HepG2 (cell line): ENCODE results near the gene NRL. TPM values are rescaled to one million over a fixed set of nuclear protein-coding genes. Genes with fewer than 3 reads are reported as not detected.

ENCODE experiments used
- ATAC-seq: fragments of 200-7000 bp; cut with Tn5 transposase; 3 replicates; pipeline ENCODE4 v1.9.1; 2020; ENCODE audit warnings: mild to moderate bottlenecking, moderate library complexity
- BruUV-seq: library from RNA; stranded (reverse); fragments of 400-500 nt; replicated peaks from 2 replicates; lab custom pipeline; 2021; lab: Mats Ljungman, UMichigan
- CTCF ChIA-PET: fragments of 300-600 bp; formaldehyde crosslinking; extraction: SDS; loops from one replicate; lab custom pipeline; 2021; ENCODE audit warnings: low total read pairs, inconsistent platforms, low intra/inter-chr PET ratio; lab: Yijun Ruan, JAX
- POLR2A ChIA-PET: fragments of 350-600 bp; sonication (Branson Sonifier 250); formaldehyde crosslinking; loops from one replicate; lab custom pipeline; 2020; ENCODE audit warnings: antibody characterized with exemption, inconsistent platforms; lab: Yijun Ruan, JAX
- DNase-seq: peaks from one replicate; pipeline ENCODE4 v3.0.0-alpha.2; 2015; ENCODE audit warnings: low spot score
- FAIRE-seq: peaks from 3 replicates; lab custom pipeline; 2011; peaks lifted over from hg19 to GRCh38; lab: Jason Lieb, UNC
- H2AFZ ChIP-seq: one replicate; pipeline ENCODE4 v1.6.1; 2011; ENCODE audit warnings: low read length, inconsistent platforms
- H3K27ac ChIP-seq: fragments of 300-600 bp; 3 replicates; pipeline ENCODE4 v1.8.0; 2011; ENCODE audit warnings: mixed run types, mild to moderate bottlenecking, mixed read lengths, low read length, inconsistent platforms; ENCODE audit not compliant: insufficient read depth; ENCODE audit errors: extremely low read length
- H3K27me3 ChIP-seq, 2 experiments: fragments of 200-600 bp in 1 of 2; 2 replicates in 1 of 2; 3 replicates in 1 of 2; pipeline versions ENCODE4 v1.6.0 to v1.8.0; 2011; ENCODE audit warnings: low read length in 2 of 2, mild to moderate bottlenecking in 2 of 2, moderate library complexity in 2 of 2, inconsistent platforms in 1 of 2; ENCODE audit not compliant: insufficient read depth in 2 of 2, control insufficient read depth in 1 of 2
- H3K36me3 ChIP-seq, 2 experiments: fragments of 200-600 bp in 1 of 2; replicated peaks in 1 of 2; 2 replicates in 1 of 2; 3 replicates in 1 of 2; pipeline versions ENCODE4 v1.5.1 to v1.8.0; 2011; ENCODE audit warnings: low read length in 2 of 2, inconsistent platforms in 1 of 2; ENCODE audit not compliant: insufficient read depth in 2 of 2, control insufficient read depth in 1 of 2
- H3K4me1 ChIP-seq: 2 replicates; pipeline ENCODE4 v1.5.1; 2012; ENCODE audit warnings: low read length, inconsistent platforms; ENCODE audit not compliant: insufficient read depth
- H3K4me2 ChIP-seq: 2 replicates; pipeline ENCODE4 v1.6.0; 2011; ENCODE audit warnings: low read depth, low read length, inconsistent platforms
- H3K4me3 ChIP-seq, 3 experiments: fragments of 200-600 bp in 1 of 3; sonication (generic), shearing (Covaris generic) in 1 of 3; replicated peaks in 1 of 3; 2 replicates each; pipeline ENCODE4 v1.5.1; 2011 to 2016; ENCODE audit warnings: low read length in 3 of 3, inconsistent platforms in 2 of 3, low read depth in 2 of 3, mild to moderate bottlenecking in 2 of 3, control low read depth in 1 of 3, mixed read lengths in 1 of 3; ENCODE audit not compliant: insufficient read depth in 1 of 3
- H3K79me2 ChIP-seq: one replicate; pipeline ENCODE4 v1.6.1; 2011; ENCODE audit warnings: low read length, inconsistent platforms; ENCODE audit not compliant: insufficient read depth
- H3K9ac ChIP-seq: 2 replicates; pipeline ENCODE4 v1.6.0; 2011; ENCODE audit warnings: mild to moderate bottlenecking, low read depth, low read length, inconsistent platforms; ENCODE audit not compliant: insufficient read depth
- H3K9me3 ChIP-seq: 2 replicates; pipeline ENCODE4 v1.5.1; 2012; ENCODE audit warnings: mild to moderate bottlenecking, low read length
- H4K20me1 ChIP-seq: 2 replicates; pipeline ENCODE4 v1.6.0; 2011; ENCODE audit warnings: inconsistent platforms, mild to moderate bottlenecking, low read length, moderate library complexity; ENCODE audit not compliant: insufficient read depth
- BRF2 ChIP-seq: sonication (generic); formaldehyde crosslinking; IDR thresholded peaks from 2 replicates; pipeline ENCODE4 v1.8.1; 2022; ENCODE audit warnings: mild to moderate bottlenecking, missing genetic modification reagents
- EHMT2 ChIP-seq: fragments of 200-600 bp; sonication (generic); IDR thresholded peaks from 2 replicates; pipeline ENCODE4 v1.7.0; 2017; ENCODE audit warnings: antibody characterized with exemption, low read depth, low read length, borderline replicate concordance
- HMG20A ChIP-seq: IDR thresholded peaks from 2 replicates; pipeline ENCODE4 v1.6.1; 2016; ENCODE audit warnings: borderline replicate concordance
- LBX2 ChIP-seq: sonication (generic); formaldehyde crosslinking; IDR thresholded peaks from 2 replicates; pipeline ENCODE4 v1.5.0; 2020; ENCODE audit warnings: missing genetic modification reagents, mild to moderate bottlenecking, borderline replicate concordance
- MED1 ChIP-seq: sonication (generic); formaldehyde crosslinking; IDR thresholded peaks from 2 replicates; pipeline ENCODE4 v1.4.0; 2020; ENCODE audit warnings: missing genetic modification reagents
- MTA3 ChIP-seq: sonication (generic); formaldehyde crosslinking; IDR thresholded peaks from 2 replicates; pipeline ENCODE4 v1.4.0; 2020; ENCODE audit warnings: missing genetic modification reagents
- SP140L ChIP-seq: sonication (generic); formaldehyde crosslinking; IDR thresholded peaks from 2 replicates; pipeline ENCODE4 v1.4.0; 2020; ENCODE audit warnings: missing genetic modification reagents, borderline replicate concordance
- TAF1 ChIP-seq: sonication (generic); formaldehyde crosslinking; IDR thresholded peaks from 2 replicates; pipeline ENCODE4 v1.4.0; 2020; ENCODE audit warnings: missing genetic modification reagents
- ZBTB37 ChIP-seq: sonication (generic); formaldehyde crosslinking; IDR thresholded peaks from 2 replicates; pipeline ENCODE4 v1.4.0; 2020; ENCODE audit warnings: mild to moderate bottlenecking, missing genetic modification reagents
- ZNF260 ChIP-seq: sonication (generic); formaldehyde crosslinking; IDR thresholded peaks from 2 replicates; pipeline ENCODE4 v1.4.0; 2020; ENCODE audit warnings: missing genetic modification reagents, low read depth, mild to moderate bottlenecking, borderline replicate concordance
- ZNF550 ChIP-seq: sonication (generic); formaldehyde crosslinking; IDR thresholded peaks from 2 replicates; pipeline ENCODE4 v1.4.0; 2020; ENCODE audit warnings: mild to moderate bottlenecking, missing genetic modification reagents, borderline replicate concordance
- ZNF781 ChIP-seq: sonication (generic); formaldehyde crosslinking; IDR thresholded peaks from 2 replicates; pipeline ENCODE4 v1.5.1; 2020; ENCODE audit warnings: borderline replicate concordance, mild to moderate bottlenecking, missing genetic modification reagents; ENCODE audit errors: not compliant biosample characterization
- WGBS: methylation state at CpG from one replicate; pipeline ENCODE4 v1.1.6; 2017; ENCODE audit warnings: low lambda C conversion rate; 5-methylcytosine and 5-hydroxymethylcytosine counted together
- in situ Hi-C: cut with HindIII; loops from 2 replicates; pipeline ENCODE4 v1.10.0; 2017; ENCODE audit warnings: low pct_unique_long_range_greater_than_20kb; ENCODE audit not compliant: extremely low pct_ligation_motif_present
- intact Hi-C: fragments of 100-400 bp; cut with micrococcal nuclease; formaldehyde crosslinking; loops from one replicate; pipeline ENCODE4 v1.10.0; 2022; ENCODE audit not compliant: unreplicated experiment
- polyA plus RNA-seq, 8 experiments: library from polyadenylated mRNA; depleted of rRNA in 3 of 8; stranded (reverse) in 7 of 8; unstranded in 1 of 8; fragments of >200 nt; fragmentation: Illumina TruSeq in 4 of 8; extraction: Trizol in 4 of 8; gene quantifications; 2 replicates each; pipeline versions ENCODE4 v1.2.1 to v1.2.3, GENCODE V29; 2011 to 2016; ENCODE audit warnings: low read depth in 4 of 8, missing spikeins in 1 of 8, mixed read lengths in 1 of 8; ENCODE audit not compliant: insufficient read depth in 1 of 8
- total RNA-seq, 5 experiments: library from RNA; depleted of rRNA; stranded (reverse); fragments of >200 nt; fragmentation: Illumina TruSeq; extraction: Trizol; gene quantifications; 2 replicates each; pipeline ENCODE4 v1.2.3, GENCODE V29; 2016; ENCODE audit warnings: low read depth in 1 of 5
- TF ChIP-seq, protein P1 (sequence below): sonication (generic); formaldehyde crosslinking; IDR thresholded peaks from 2 replicates; pipeline ENCODE4 v1.5.1; 2020; ENCODE audit warnings: mild to moderate bottlenecking, missing genetic modification reagents

NRL gene
- total and polyA plus RNA-seq, 2 of the 13 experiments (the other 11 are each of a cell fraction or from before 2014, with no cell fraction given), result 2.5 to 4.7 TPM

GRCh38 chr14:24093207-24093900 lies 21.4 kb downstream of the NRL start (continued):
- TF ChIP-seq LBX2 (CRISPR knock-in tag) (peak; percentile 13; the same call in 1 of the 2 replicates), TAF1 (CRISPR knock-in tag) (no peak), ZNF550 (CRISPR knock-in tag) (0 out of 2 replicates have a peak, but pooled peaks have one; percentile 57), MTA3 (CRISPR knock-in tag) (0 out of 2 replicates have a peak, but pooled peaks have one; percentile 54), SP140L (no peak), HMG20A (CRISPR knock-in tag) (no peak)

DNA sequence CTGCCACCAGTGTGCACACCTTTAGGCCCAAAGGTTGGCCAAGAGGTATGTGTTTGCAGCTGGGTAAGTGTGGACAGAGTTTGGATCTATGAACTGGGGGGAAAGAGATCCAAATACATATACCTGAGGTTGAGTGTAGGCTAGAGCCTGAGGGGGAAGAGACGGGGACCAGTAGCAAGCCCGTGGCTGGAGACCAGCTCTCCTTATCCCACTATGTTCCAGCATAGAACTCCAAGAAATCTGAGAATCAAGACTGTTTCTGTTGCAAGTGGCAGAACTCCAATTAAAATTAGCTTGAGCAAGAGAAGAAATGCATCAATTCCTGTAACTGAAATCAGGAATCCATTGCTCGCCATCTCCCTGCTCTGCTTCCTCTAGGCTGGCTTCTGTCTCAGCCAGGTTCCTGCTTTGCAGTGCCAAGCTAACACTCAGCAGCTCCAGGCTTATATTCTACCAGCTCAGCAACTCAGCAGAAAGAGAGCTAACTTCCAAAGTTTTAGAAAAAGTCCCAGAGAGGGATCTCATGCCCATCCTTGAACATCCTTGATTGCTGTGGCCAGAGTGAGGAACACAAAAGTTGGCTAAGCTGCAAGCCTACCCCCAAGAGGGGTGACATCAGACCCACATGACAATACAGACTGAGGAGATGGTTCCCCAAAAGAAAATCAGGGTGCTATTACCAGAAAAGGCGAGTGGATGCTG lies 22.1 kb downstream of the NRL start:
- no peak overlapping the region for H3K4me3 ChIP-seq
- ChIA-PET CTCF (interaction anchor here (2.7 to 4.2 kb wide), 4 partner anchors 16 to 79 kb away, joined by 10 to 86 read pairs (median 23); no protein-coding TSS in a partner anchor), POLR2A (interaction anchor here (1.0 to 14.4 kb wide), 29 partner anchors 8 to 1086 kb away, joined by 3 to 627 read pairs (median 28); partner anchors contain the start of genes ACIN1, C14orf119, CARMIL3 and CHMP4A)
- H2AFZ ChIP-seq, result no peak overlapping the region
- intact Hi-C loops (loop anchor here (5.0 kb wide), 2 partner anchors 110 to 480 kb away; no protein-coding TSS in a partner anchor), in situ Hi-C loops (loop anchor here (5.0 kb wide), 2 partner anchors 35 to 80 kb away; no protein-coding TSS in a partner anchor)
- 0 out of 2 replicates have a peak, but pooled peaks cover 4% of the 10 kb centered on the region for H4K20me1 ChIP-seq
- no peak overlapping the region for H3K9ac ChIP-seq
- peaks cover 0 to 6% of the 10 kb centered on the region in 2 experiments; a peak in 1 of 5 replicates for H3K27me3 ChIP-seq
- H3K4me2 ChIP-seq, result no peak overlapping the region
- peaks cover 7 to 8% of the 10 kb centered on the region in 2 experiments for H3K36me3 ChIP-seq
- no peak for DNase-seq
- no peak for ATAC-seq
- H3K9me3 ChIP-seq, result no peaks in the 10 kb centered on the region
- H3K4me1 ChIP-seq, result peaks cover 67% of the 10 kb centered on the region
- 95% methylated on average over 4 of the region's 4 CpGs for WGBS
- H3K79me2 ChIP-seq, result peaks cover 26% of the 10 kb centered on the region
- H3K27ac ChIP-seq, result no peak overlapping the region
- BruUV-seq, result no TSS peak
- no peak for FAIRE-seq
- TF ChIP-seq EHMT2 (no peak), ZBTB37 (CRISPR knock-in tag) (0 out of 2 replicates have a peak, but pooled peaks have one; percentile 57), ZNF260 (CRISPR knock-in tag) (no peak), ZNF781 (CRISPR knock-in tag) (peak; percentile 17), BRF2 (peak; percentile 5; the same call in 1 of the 2 replicates), MED1 (0 out of 2 replicates have a peak, but pooled peaks have one; percentile 23)
- TF ChIP-seq, protein P1, sequence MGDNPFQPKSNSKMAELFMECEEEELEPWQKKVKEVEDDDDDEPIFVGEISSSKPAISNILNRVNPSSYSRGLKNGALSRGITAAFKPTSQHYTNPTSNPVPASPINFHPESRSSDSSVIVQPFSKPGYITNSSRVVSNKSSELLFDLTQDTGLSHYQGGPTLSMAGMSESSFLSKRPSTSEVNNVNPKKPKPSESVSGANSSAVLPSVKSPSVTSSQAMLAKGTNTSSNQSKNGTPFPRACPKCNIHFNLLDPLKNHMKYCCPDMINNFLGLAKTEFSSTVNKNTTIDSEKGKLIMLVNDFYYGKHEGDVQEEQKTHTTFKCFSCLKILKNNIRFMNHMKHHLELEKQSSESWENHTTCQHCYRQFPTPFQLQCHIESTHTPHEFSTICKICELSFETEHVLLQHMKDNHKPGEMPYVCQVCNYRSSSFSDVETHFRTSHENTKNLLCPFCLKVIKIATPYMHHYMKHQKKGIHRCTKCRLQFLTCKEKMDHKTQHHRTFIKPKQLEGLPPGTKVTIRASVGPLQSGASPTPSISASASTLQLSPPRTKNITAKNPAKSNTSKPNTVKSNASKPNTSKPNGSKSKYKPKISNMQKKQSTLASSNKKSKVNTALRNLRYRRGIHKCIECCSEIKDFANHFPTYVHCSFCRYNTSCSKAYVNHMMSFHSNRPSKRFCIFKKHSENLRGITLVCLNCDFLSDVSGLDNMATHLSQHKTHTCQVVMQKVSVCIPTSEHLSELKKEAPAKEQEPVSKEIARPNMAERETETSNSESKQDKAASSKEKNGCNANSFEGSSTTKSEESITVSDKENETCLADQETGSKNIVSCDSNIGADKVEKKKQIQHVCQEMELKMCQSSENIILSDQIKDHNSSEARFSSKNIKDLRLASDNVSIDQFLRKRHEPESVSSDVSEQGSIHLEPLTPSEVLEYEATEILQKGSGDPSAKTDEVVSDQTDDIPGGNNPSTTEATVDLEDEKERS (CRISPR knock-in tag), result 0 out of 2 replicates have a peak, but pooled peaks have one; percentile 38
